GM18505 (cell line): ENCODE data around the gene TMEM187.

ENCODE experiments used
- ATAC-seq: cut with Tn5 transposase; IDR thresholded peaks from one replicate; pipeline ENCODE4 v1.9.1; 2021; ENCODE audit not compliant: unreplicated experiment
- POLR2A ChIP-seq: IDR thresholded peaks from 4 replicates; pipeline ENCODE4 v1.6.1; 2011; ENCODE audit warnings: borderline replicate concordance; ENCODE audit not compliant: insufficient read depth, insufficient read length; ENCODE audit errors: extremely low read depth

The TMEM187 gene

DNA sequence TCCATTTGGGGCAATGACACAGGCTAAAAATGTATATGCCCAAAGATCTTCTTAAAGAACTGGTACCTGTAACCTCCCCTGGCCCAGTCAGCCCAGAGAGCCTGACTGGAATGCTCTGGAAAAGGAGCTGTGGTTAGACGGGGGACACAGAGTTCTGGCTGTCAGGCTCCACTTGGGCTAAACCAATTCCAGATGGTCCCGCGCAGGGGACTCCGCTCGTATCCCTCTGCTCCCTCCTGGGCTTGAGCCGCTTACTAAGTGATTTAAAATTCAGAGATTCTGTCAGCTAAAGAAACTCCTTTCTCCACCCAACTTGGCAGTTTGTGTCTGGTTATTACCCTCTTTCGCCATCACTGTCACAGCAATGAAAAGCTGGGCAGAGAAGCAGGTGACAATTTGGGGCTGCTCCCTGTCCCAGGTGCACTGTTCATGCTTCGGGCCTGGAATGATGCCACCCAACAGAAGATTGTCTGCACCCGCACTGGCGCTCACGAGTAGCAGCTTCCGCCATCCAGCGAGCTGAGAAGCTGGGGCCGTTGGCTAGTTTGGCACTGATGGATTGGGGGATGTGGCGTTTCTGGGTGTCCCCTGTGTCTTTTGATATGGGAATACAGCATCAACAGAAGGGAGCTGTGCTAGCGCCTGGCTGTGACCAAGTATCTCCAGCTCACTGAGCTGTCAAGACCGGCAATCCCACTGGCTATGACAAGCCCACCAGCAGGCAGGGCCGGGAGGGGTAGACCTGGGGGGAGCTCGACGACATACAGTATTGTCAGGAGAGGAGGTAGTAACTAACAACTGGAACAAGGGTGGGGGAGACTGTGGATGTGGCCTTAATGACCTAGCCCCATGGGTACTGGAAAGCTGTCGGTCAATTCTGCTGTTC lies 53.8 kb downstream of the TMEM187 start:
- TF ChIP-seq POLR2A, result no peak
- no peak for ATAC-seq

DNA sequence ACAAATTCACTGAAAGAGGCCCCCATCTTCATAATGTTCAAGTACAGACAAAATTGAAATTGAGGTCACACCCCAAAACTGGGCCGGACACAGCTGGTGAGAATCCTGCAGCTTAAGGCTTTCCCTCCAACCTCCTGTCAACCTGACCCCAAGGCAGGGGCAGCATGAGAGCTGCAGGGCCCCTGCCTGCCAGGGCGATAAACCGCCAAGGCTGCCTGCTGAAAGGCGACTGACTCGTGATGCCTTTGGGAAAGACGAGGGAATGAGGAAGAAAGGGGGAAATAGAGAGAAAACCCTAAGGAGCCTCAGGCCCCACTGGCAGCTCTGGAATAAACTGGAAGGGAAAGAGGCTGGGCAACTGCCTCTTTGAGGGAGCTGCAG lies 54.5 kb downstream of the TMEM187 start:
- TF ChIP-seq POLR2A, result no peak
- ATAC-seq, result no peak

DNA sequence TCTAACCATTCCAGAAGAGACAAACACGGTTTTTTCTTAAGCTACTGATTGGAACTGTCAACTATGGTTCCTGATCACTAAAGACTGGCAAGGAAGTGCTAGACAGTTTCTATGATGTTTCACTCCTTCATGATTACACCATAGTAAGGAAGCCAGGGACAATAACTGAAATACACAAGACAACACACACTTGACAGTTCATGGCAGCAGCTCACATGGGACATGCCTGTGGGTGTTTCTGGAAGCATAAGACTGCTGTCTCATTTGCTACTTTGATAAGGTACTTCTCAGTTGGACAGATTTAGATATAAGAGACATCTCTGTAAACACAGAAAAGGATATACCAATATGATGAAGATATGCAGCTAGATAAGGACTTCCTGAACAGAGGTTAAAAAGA lies 55.4 kb downstream of the TMEM187 start:
- TF ChIP-seq POLR2A, result no peak
- no peak for ATAC-seq

DNA sequence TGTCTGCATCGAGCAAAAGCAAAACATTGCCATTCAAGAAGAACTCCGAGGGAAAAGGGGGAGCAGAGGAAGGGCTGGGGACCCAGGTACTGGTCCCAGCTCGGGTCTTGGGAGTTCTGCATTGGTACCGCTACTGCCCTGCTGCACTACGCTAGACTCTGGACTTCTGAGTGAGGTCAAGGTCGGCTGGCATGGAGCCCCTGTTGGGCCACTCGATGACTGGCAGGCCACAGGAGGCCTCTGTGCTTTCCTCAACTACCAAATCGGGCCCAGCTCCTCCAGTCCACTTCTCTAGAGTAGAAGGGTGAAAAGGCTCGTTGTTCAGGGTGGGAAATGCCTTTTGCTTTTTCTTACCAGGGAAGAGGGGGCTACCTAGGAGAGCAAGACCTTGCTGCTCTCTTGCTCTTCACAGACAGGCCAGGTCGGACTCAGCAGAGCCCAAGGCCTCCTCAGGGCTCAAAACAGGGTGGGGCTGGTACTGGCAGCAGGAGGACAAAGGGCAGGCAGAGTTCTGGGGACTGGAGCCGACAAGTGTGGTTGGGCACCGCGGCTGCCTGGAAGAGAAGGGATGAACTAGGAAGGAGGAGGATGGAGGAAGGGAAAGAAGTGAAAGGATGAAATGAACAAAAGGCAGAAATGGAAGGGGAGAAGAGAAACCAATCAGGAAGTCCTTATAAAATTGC lies 56.1 kb downstream of the TMEM187 start:
- ATAC-seq, result no peak
- TF ChIP-seq POLR2A, result no peak

DNA sequence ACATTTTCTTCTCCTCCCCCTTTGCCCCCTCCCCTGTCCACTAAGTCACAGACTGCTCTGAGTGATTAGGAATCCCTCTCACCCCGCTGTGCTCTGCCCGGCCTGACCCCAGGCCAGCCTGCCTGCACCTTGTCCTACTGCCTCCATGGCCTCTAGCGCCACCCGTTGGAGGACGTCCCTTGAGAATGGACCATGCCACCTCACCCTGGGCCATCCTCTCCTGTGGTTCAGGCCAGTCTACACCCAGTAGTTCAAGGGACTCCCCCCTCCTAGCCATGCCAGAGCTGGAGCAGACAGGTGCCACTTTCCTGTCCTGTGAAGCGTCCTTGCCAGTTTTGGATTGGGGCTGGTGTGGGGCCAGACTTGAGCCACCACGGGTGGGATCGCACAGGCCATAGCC lies 56.9 kb downstream of the TMEM187 start:
- TF ChIP-seq POLR2A, result no peak
- no peak for ATAC-seq

DNA sequence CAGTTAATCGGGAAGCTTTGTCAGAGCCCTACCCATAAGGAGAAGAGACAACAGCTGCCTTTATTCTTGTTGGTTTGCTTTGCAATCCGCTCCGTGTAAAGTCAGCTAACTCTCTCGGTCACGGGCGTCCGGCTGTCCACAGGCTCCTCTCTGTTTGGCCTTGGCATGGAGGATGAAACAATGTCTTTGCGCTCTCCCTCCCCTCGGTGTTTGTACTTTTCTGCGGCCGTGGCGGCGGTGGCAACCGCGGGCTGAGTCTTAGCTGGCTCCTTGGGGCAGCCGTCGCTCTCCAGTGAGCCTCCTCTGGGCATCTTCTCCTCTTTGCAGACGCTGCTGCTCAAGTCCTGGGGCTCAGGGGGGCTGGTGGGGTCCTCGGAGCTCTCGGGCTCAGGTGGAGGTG lies 57.7 kb downstream of the TMEM187 start:
- TF ChIP-seq POLR2A, result no peak
- ATAC-seq, result no peak

DNA sequence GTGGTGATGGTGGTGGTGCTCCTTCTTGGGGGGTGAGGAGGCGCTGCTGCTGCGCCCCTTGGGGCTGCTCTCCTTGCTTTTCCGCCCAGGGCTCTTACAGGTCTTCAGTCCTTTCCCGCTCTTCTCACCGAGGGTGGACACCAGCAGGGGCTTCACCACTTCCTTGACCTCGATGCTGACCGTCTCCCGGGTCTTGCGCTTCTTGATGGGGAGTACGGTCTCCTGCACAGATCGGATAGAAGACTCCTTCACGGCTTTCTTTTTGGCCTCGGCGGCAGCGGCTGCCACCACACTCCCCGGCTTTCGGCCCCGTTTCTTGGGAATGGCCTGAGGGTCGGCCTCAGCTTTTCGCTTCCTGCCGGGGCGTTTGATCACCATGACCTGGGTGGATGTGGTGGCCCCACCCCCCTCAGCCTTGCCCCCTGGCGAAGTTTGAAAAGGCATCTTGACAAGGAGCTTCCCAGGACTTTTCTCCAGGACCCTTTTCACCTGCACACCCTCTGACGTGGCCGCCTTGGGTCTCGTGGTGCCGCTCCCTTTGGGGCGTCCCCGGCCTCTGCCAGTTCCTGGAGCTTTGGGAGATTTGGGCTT lies 58.3 kb downstream of the TMEM187 start:
- no peak for ATAC-seq
- no peak for TF ChIP-seq POLR2A

DNA sequence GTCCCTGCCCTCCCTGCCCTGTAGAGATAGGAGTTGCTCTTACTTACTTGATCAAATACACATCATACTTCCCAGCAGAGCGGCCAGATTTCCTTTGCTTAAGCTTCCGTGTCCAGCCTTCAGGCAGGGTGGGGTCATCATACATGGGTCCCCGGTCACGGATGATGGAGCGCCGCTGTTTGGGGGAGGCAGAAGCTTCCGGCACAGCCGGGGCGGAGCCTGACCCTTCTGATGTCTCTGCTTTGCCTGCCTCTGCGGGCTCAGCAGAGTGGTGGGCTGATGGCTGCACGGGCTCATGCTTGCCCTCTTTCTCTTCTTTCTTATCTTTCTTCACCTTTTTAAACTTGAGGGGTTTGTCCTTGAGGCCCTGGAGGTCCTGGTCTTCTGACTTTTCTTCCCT lies 59.6 kb downstream of the TMEM187 start:
- TF ChIP-seq POLR2A, result no peak
- no peak for ATAC-seq

DNA sequence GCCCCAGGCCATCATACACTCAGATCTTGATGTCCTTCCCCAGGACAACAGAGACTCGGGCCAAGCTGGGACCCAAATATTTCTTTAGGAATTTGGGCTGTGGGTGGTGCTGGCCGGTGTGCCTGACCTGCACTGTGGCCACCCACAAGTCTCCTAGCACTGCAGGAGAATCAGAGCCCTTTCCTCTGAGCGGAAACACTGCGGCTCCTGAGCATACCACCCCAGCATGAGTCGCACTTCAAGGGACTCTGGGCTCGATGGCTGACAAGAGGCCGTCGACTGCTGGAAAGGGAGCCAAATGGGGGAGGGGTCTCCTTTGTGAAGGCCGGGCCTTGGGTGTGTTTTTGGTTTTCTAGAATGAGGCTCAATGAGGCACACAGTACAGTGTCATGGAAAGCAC lies 60.1 kb downstream of the TMEM187 start:
- no peak for TF ChIP-seq POLR2A
- ATAC-seq, result no peak
